SK-N-SH (cell line): ENCODE data around the gene EDEM2. TPM values are rescaled to one million over a fixed set of nuclear protein-coding genes. Genes with fewer than 3 reads are reported as not detected.

Experiments used
- CTCF ChIA-PET: fragments of 300-600, 350-600 bp; formaldehyde crosslinking; extraction: SDS; loops from one replicate; lab custom pipeline; 2021; lab: Yijun Ruan, JAX
- POLR2A ChIA-PET: fragments of 350-600 bp; sonication (Branson Sonifier 250); formaldehyde crosslinking; extraction: SDS; loops from one replicate; lab custom pipeline; 2020; ENCODE audit warnings: antibody characterized with exemption, inconsistent platforms; lab: Yijun Ruan, JAX
- DNase-seq: peaks from one replicate; pipeline ENCODE4 v3.0.0; 2012
- H2AFZ ChIP-seq: fragments of 200-600 bp; sonication (generic); 2 replicates; pipeline ENCODE4 v1.8.1; 2016; ENCODE audit warnings: antibody characterized with exemption, mild to moderate bottlenecking, low read depth
- H3F3A ChIP-seq: fragments of 200-600 bp; sonication (generic); replicated peaks from 2 replicates; pipeline ENCODE3; 2016; ENCODE audit warnings: antibody characterized with exemption, mild to moderate bottlenecking; ENCODE audit not compliant: insufficient read depth
- H3K27ac ChIP-seq, 2 experiments: fragments of 200-500 bp in 1 of 2; fragments of 200-600 bp in 1 of 2; sonication (Bioruptor generic) in 1 of 2; sonication (generic), shearing (Covaris generic) in 1 of 2; 2 replicates each; pipeline versions ENCODE4 v1.5.1 to v1.6.1; 2014 to 2016; ENCODE audit warnings: low read depth in 2 of 2, inconsistent platforms in 1 of 2, low read length in 1 of 2, mild to moderate bottlenecking in 1 of 2, mixed read lengths in 1 of 2
- H3K27me3 ChIP-seq: fragments of 200-600 bp; sonication (generic), shearing (Covaris generic); 2 replicates; pipeline ENCODE4 v1.6.1; 2016; ENCODE audit warnings: mixed run types; ENCODE audit not compliant: insufficient read depth
- H3K36me3 ChIP-seq, 2 experiments: fragments of 200-500 bp in 1 of 2; fragments of 200-600 bp in 1 of 2; sonication (Bioruptor generic) in 1 of 2; sonication (generic) in 1 of 2; replicated peaks in 1 of 2; 2 replicates each; pipeline versions ENCODE3 to v1.5.1; 2014 to 2016; ENCODE audit warnings: low read length in 1 of 2, mild to moderate bottlenecking in 1 of 2; ENCODE audit not compliant: insufficient read depth in 2 of 2, control insufficient read depth in 1 of 2
- H3K4me1 ChIP-seq, 2 experiments: fragments of 200-500 bp in 1 of 2; fragments of 200-600 bp in 1 of 2; sonication (Bioruptor generic) in 1 of 2; sonication (generic), shearing (Covaris generic) in 1 of 2; 2 replicates each; pipeline versions ENCODE4 v1.5.1 to v1.6.1; 2014 to 2016; ENCODE audit warnings: low read depth in 1 of 2, low read length in 1 of 2, mixed run types in 1 of 2; ENCODE audit not compliant: insufficient read depth in 2 of 2, control insufficient read depth in 1 of 2
- H3K4me2 ChIP-seq: fragments of 200-600 bp; sonication (generic), shearing (Covaris generic); 2 replicates; pipeline ENCODE4 v1.6.1; 2017; ENCODE audit warnings: mixed run types
- H3K4me3 ChIP-seq, 2 experiments: fragments of 200-500 bp in 1 of 2; fragments of 200-600 bp in 1 of 2; sonication (Bioruptor generic) in 1 of 2; sonication (generic), shearing (Covaris generic) in 1 of 2; 2 replicates each; pipeline versions ENCODE4 v1.5.1 to v1.8.1; 2014 to 2016; ENCODE audit warnings: low read depth in 2 of 2, inconsistent platforms in 1 of 2, low read length in 1 of 2, mild to moderate bottlenecking in 1 of 2, mixed read lengths in 1 of 2, moderate library complexity in 1 of 2
- H3K79me2 ChIP-seq: fragments of 200-600 bp; sonication (generic); 2 replicates; pipeline ENCODE4 v1.8.1; 2017; ENCODE audit warnings: mild to moderate bottlenecking; ENCODE audit not compliant: insufficient read depth
- H3K9ac ChIP-seq: fragments of 200-600 bp; sonication (generic); 2 replicates; pipeline ENCODE4 v1.6.1; 2017; ENCODE audit warnings: mixed run types
- H3K9me2 ChIP-seq: fragments of 200-600 bp; sonication (generic); 2 replicates; pipeline ENCODE4 v1.6.1; 2017; ENCODE audit warnings: mixed run types
- H3K9me3 ChIP-seq: fragments of 200-600 bp; sonication (generic); 2 replicates; pipeline ENCODE4 v1.6.1; 2017; ENCODE audit warnings: mixed run types, mild to moderate bottlenecking, moderate library complexity
- H4K20me1 ChIP-seq: fragments of 200-600 bp; sonication (generic); 2 replicates; pipeline ENCODE4 v1.6.1; 2017; ENCODE audit warnings: mild to moderate bottlenecking, mixed run types; ENCODE audit not compliant: insufficient read depth
- CTCF ChIP-seq: fragments of 200-600 bp; sonication (generic); IDR thresholded peaks from 2 replicates; pipeline ENCODE4 v1.6.1; 2017; ENCODE audit warnings: antibody characterized with exemption, mild to moderate bottlenecking, moderate library complexity
- EP300 ChIP-seq, 2 experiments: IDR thresholded peaks; 2 replicates each; pipeline versions ENCODE4 v1.4.0 to v1.6.1; 2012; ENCODE audit warnings: borderline replicate concordance in 1 of 2, low read depth in 1 of 2, low read length in 1 of 2
- EZH2phosphoT487 ChIP-seq: fragments of 200-600 bp; sonication (generic); IDR thresholded peaks from 2 replicates; pipeline ENCODE4 v1.6.1; 2017; ENCODE audit warnings: low read depth, mixed run types, mild to moderate bottlenecking, antibody characterized with exemption, moderate library complexity, borderline replicate concordance
- FOSL2 ChIP-seq: IDR thresholded peaks from 2 replicates; pipeline ENCODE4 v1.4.0; 2012; ENCODE audit warnings: low read depth, mild to moderate bottlenecking, moderate library complexity, borderline replicate concordance
- FOXM1 ChIP-seq: IDR thresholded peaks from 2 replicates; pipeline ENCODE4 v1.4.0; 2012; ENCODE audit warnings: low read depth, mild to moderate bottlenecking
- IRF3 ChIP-seq: fragments of 150-350 bp; IDR thresholded peaks from 2 replicates; pipeline ENCODE4 v1.6.1; 2016; ENCODE audit warnings: mild to moderate bottlenecking, low read depth, low read length
- MAX ChIP-seq: IDR thresholded peaks from 2 replicates; pipeline ENCODE4 v1.4.0; 2012; ENCODE audit warnings: low read depth
- NFIC ChIP-seq: IDR thresholded peaks from 2 replicates; pipeline ENCODE4 v1.4.0; 2012; ENCODE audit warnings: borderline replicate concordance
- PBX3 ChIP-seq: IDR thresholded peaks from 2 replicates; pipeline ENCODE4; 2012
- POLR2AphosphoS5 ChIP-seq: IDR thresholded peaks from 2 replicates; pipeline ENCODE4 v1.6.1; 2012; ENCODE audit warnings: low read depth, low read length
- RAD21 ChIP-seq: IDR thresholded peaks from 2 replicates; pipeline ENCODE4 v1.6.1; 2012; ENCODE audit warnings: mild to moderate bottlenecking, low read length
- REST ChIP-seq: IDR thresholded peaks from 2 replicates; pipeline ENCODE4 v1.6.1; 2012; ENCODE audit warnings: mild to moderate bottlenecking, low read depth, low read length, moderate library complexity
- RFX5 ChIP-seq: IDR thresholded peaks from 2 replicates; pipeline ENCODE4 v1.6.1; 2012; ENCODE audit warnings: mild to moderate bottlenecking, improper control_type of control experiment, low read length
- SIN3A ChIP-seq: IDR thresholded peaks from 2 replicates; pipeline ENCODE4 v1.6.1; 2012; ENCODE audit warnings: low read depth, mild to moderate bottlenecking, low read length, moderate library complexity, borderline replicate concordance
- TAF1 ChIP-seq: IDR thresholded peaks from 2 replicates; pipeline ENCODE4 v1.6.1; 2012; ENCODE audit warnings: low read depth, mild to moderate bottlenecking, low read length, moderate library complexity, borderline replicate concordance
- TCF12 ChIP-seq: IDR thresholded peaks from 2 replicates; pipeline ENCODE4 v1.4.0; 2012
- TEAD4 ChIP-seq: IDR thresholded peaks from 2 replicates; pipeline ENCODE4 v1.4.0; 2012; ENCODE audit warnings: mild to moderate bottlenecking, borderline replicate concordance; ENCODE audit not compliant: insufficient read depth
- USF2 ChIP-seq: fragments of 150-350 bp; IDR thresholded peaks from 2 replicates; pipeline ENCODE4 v1.6.1; 2017; ENCODE audit warnings: antibody characterized with exemption, low read length, low read depth, borderline replicate concordance
- YY1 ChIP-seq: IDR thresholded peaks from 2 replicates; pipeline ENCODE4 v1.4.0; 2012; ENCODE audit warnings: low read depth, mild to moderate bottlenecking
- ZBTB33 ChIP-seq: IDR thresholded peaks from 2 replicates; pipeline ENCODE4 v1.4.0; 2012; ENCODE audit warnings: low read depth, borderline replicate concordance
- WGBS: methylation state at CpG from one replicate; pipeline ENCODE4 v1.1.6; 2017; ENCODE audit warnings: low lambda C conversion rate; 5-methylcytosine and 5-hydroxymethylcytosine counted together
- polyA plus RNA-seq, 3 experiments: library from polyadenylated mRNA; depleted of rRNA; stranded (reverse); fragments of >200 nt; gene quantifications; 2 replicates each; pipeline ENCODE4 v1.2.3, GENCODE V29; 2012

Gene EDEM2
- polyA plus RNA-seq, 1 of the 3 experiments (the other 2 are of a cell fraction) = 34.3 TPM

- no peaks in the 10 kb centered on the region for H4K20me1 ChIP-seq
- H3F3A ChIP-seq = peaks cover 21% of the 10 kb centered on the region
- no peaks in the 10 kb centered on the region for H3K9me3 ChIP-seq
- DNase-seq = no peak
- no peaks in the 10 kb centered on the region for H3K9me2 ChIP-seq
- WGBS = 95% methylated on average over 6 of the region's 7 CpGs
- no peaks in the 10 kb centered on the region for H3K27me3 ChIP-seq
- no peak overlapping the region for H3K4me2 ChIP-seq
- no peak overlapping the region for H3K27ac ChIP-seq
- H3K9ac ChIP-seq = no peak overlapping the region
- no peaks in the 10 kb centered on the region for H3K79me2 ChIP-seq
- ChIA-PET POLR2A (no interaction called here), CTCF (interaction anchor here (0.6 to 1.7 kb wide), 2 partner anchors 25 to 562 kb away, joined by 3 to 4 read pairs; no protein-coding TSS in a partner anchor)
- TF ChIP-seq TAF1 (no peak), EP300 (IDR thresholded peaks at IDR 0.05; ENCODE audit: borderline replicate concordance in 1 of 2, low read depth in 1 of 2, low read length in 1 of 2) (no peak), MAX (no peak), YY1 (no peak), FOXM1 (no peak), CTCF (no peak), USF2 (no peak), EZH2phosphoT487 (no peak), TCF12 (no peak), NFIC (no peak), REST (no peak), SIN3A (no peak), TEAD4 (no peak), PBX3 (no peak), RAD21 (no peak), ZBTB33 (no peak), RFX5 (no peak), IRF3 (no peak), FOSL2 (no peak), POLR2AphosphoS5 (no peak)
- H2AFZ ChIP-seq = no peak overlapping the region
- H3K4me3 ChIP-seq = no peak overlapping the region
- peaks cover 15 to 44% of the 10 kb centered on the region in 2 experiments for H3K36me3 ChIP-seq
- H3K4me1 ChIP-seq = peaks cover 0 to 18% of the 10 kb centered on the region in 2 experiments; a peak in 1 of 4 replicates
These were observed 25.9 kb downstream of the EDEM2 start for GRCh38 chr20:35121186-35121585.
